ENCODE measurements around the gene PNMA6E.

GRCh38 chrX:153392642-153393321 lies 8.4 kb downstream of the PNMA6E start:
- no peak for TF ChIP-seq BHLHE40 (IDR thresholded peaks at IDR 0.05; ENCODE audit: low read length)
- no peak for TF ChIP-seq POLR2H (tag; IDR thresholded peaks at IDR 0.05; ENCODE audit: low read depth)
- TF ChIP-seq SNRNP70 (optimal IDR thresholded peaks at IDR 0.05; ENCODE audit: low read depth, low read length): no peak
- TF ChIP-seq ZBTB11 (CRISPR knock-in tag; IDR thresholded peaks at IDR 0.05): no peak

Data from K562 (cell line).